Stimulated activated CD4-positive, alpha-beta T cell treated with anti-CD3 and anti-CD28 coated beads, Interleukin-4, amount 100 ng/mL, for 48 hours (primary cell): ENCODE data around the gene ANKRD50.

ENCODE experiments used
- DNase-seq, 2 donors: peaks; one replicate each; pipeline ENCODE4 v3.0.0-alpha.2; 2020; ENCODE audit warnings: low read depth in 2 of 2

The ANKRD50 gene

DNA sequence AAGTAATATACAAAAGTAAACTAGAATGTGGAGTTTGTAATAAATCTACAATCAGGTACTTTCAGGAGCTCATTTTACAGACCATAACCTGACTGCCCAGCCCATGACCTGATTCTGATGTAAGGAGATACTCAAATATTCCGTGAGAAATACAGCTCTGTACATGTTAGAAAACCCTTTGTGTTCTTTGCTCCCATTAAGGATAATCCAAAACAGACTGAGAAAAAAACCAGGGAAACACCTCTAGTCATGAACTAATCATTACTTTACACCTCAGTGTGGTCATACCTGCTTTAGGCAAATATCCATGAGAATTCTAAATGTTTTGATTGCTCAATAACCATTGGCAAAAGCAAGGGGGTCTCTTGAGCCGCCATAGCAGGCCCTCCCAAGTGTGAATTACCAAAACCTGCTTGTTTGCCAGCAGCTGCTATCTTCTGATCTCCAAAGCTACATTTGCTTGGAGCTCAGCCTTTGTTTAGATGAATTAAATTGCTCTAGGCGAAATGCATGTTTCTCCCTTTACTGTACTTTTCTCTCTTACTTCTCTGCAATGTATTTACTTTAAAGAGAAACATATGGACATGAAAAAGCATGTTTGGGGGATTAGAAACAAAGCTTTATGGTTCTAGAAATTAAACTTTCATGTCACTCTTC lies 79.1 kb downstream of the ANKRD50 start:
- DNase-seq = no peak

- DNase-seq = no peak
Observed at GRCh38 chr4:124632439-124632838, 80.1 kb downstream of the ANKRD50 start.

- no peak for DNase-seq
Observed at GRCh38 chr4:124631760-124632159, 80.8 kb downstream of the ANKRD50 start.

- no peak for DNase-seq
Observed at GRCh38 chr4:124629681-124630080, 82.9 kb downstream of the ANKRD50 start.
